Effector CD8-positive, alpha-beta T cell (primary cell): ENCODE measurements around the gene CD48.
A peak's percentile ranks its signal among the peaks of the same experiment; 100 is the strongest.
"Not testable (repeated sequence)": the region's sequence is repeated elsewhere in the genome, so short reads cannot be mapped to it uniquely, and the experiment has no call there.

Source experiments
- DNase-seq: peaks from one replicate; lab custom pipeline; 2025; lab: John Stamatoyannopoulos, UW

CD48 gene

DNA sequence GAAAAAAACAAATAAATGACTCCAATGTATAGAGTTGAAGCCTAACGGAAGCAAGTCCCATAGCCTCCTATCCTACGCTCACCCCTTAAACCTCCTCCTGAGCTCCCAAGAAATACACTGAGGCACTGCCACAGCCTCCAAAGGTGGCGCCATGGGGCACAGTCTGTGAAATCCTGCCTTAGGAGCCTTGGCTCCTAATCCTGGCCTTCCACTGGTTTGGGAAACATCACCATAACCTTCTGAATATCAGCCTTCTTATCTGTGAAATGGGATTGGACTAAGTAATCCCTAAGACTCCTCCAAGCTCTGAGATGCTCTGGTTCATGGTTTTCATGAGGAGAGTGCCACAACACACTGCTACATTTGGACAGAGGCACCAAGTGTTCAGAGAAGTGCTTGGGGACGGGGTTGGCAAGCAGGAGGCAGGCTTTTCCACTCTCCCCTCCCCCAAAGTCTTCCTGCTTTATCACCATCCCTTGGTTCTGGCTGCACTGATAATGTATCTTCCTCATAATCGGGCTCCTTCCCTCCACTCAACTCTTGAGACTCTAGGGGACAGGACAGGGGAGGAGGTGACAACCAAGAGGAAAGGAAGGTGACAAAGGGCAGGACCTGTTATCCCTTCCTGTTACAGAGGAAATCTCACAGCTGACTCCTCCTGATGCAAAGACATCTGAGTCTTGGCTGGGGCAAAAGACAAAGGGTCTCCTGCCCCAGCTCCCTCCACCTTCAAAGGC, 30.2 kb upstream of the CD48 start:
- no peak for DNase-seq

DNA sequence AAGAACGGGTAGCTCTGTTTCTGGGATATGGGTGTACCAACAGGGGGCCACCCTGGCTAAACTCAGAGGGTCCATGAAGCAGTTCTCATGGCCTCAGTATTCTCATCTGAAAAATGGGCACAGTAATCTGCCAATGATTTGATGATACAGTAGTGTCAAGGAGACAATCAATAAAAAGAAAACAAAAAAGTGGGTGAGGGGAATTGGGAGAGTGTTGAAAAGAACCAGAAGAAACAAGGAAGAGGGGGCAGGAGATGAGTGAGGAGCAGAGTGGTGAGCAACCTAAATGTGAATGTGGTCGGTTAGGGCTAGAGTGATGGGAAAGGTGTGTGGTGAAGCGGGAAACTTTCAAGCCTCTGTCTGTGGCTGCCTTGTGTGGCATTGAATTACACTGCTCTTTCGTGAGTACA, 29.5 kb upstream of the CD48 start:
- no peak for DNase-seq

DNA sequence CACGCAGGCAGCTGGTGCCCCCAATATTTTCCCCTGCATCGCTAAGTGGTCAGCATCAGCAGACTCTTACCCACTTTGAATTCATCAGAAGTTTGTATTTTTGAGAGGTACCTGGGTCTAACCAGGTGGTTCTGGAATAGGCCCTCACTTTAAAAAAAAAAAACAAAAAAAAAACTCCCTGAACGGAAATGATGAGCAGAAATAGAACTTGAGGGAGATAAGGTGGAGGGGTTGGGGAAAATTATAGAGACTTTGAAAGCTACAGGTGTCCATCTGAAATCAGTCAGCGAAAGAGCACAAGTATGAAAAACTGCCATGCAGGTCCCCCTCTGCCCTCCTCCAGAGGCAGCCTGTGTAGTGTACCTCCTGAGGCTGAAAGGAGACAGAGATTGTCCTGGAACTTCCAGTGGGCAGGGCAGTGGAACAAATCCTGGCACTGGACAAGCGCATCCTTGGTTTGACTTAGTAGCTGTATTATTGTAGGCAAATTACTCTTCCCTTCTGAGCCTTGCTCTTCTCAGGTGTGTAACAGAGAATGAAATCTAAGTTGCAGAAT, 28.6 kb upstream of the CD48 start:
- DNase-seq, result no peak

GRCh38 chr1:160739098-160739511, 27.5 kb upstream of the CD48 start, which contains the start of gene SLAMF7:
Gene SLAMF7, plus strand, starts transcription at chr1:160739247. Its CDS starts 55 bp downstream, at chr1:160739302.
- no peak for DNase-seq

DNA sequence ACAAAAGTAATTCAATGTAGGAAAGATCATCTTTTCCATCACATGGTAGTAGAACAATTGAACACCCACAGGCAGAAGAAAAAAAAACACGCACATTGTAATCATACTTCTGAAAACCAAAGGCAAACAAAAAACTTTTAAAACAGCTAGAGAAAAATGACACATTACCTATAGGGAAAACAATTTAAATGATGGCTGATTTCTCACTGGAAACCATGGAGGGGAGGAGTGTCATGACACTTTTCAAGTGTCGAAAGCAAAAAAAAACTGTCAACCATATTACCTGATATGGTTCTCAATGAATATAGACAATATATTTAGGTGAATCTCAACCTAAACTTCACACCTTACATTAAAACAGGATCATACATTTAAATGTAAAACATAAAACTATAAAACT, 26.6 kb upstream of the CD48 start:
- no peak for DNase-seq

GRCh38 chr1:160734301-160734700, 22.7 kb upstream of the CD48 start:
- no peak for DNase-seq

- DNase-seq, result no peak
Measured at GRCh38 chr1:160733898-160734297, 22.3 kb upstream of the CD48 start.

DNA sequence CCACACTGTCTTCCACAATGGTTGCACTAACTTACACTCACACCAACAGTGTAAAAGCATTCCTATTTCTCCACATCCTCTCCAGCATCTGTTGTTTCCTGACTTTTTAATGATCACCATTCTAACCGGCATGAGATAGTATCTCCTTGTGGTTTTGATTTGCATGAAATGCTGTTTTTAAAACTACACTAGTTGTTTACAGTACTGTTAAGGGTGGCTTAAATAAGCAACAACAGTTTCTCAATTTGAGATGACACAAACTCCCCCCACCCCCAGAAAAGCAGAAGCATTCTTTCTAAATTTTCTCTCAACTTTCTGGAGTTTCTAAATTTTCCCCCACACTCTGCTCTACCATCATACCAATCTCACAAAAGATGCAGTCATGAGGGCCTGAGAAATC, 20.4 kb upstream of the CD48 start:
- DNase-seq, result no peak

GRCh38 chr1:160731564-160731963, 19.9 kb upstream of the CD48 start:
- not testable (repeated sequence) for DNase-seq

- DNase-seq, result no peak
Measured at GRCh38 chr1:160727316-160727640, 15.7 kb upstream of the CD48 start.

- DNase-seq, result peak; percentile 41
Measured at GRCh38 chr1:160726498-160727315, 15.1 kb upstream of the CD48 start.

- DNase-seq, result no peak
Measured at GRCh38 chr1:160726114-160726497, 14.5 kb upstream of the CD48 start.

DNA sequence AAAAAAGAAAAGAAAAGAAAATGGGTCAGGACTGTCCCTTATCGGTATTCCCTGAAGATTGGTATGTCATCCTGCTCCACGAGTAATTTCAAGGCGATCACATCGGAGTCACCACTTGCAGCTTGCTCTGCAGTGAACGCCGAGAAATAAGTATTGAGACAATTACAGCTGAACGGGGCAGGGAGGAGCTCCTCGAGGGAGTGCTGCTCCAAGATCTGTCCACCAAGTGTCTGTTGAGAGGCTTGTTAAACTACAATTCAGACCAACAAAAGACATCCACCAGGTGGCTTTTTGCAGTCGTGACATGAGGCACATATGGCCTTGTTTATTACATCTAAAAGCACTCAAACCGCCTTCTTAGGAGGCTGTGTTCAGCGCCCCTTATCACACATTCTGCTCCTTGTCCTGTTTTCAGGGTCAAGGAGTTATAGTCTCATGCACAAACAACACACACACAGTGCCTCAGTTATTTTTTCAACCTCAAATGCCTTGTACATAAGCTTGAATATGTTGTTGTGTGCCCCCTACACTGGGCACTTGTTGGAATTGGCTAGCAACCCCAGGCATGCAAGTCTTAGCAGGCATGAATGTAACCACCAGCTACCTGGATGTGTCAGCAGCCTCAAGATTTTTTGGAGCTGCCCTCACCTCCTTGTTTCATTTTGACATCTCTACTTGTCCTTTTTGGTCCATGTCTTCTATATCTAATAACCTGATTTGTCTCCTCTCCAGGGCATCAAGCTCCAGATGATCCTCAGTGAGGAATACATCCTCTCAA, 13.0 kb upstream of the CD48 start:
- DNase-seq, result no peak

- no peak for DNase-seq
Measured at GRCh38 chr1:160723332-160723731, 11.7 kb upstream of the CD48 start.

DNA sequence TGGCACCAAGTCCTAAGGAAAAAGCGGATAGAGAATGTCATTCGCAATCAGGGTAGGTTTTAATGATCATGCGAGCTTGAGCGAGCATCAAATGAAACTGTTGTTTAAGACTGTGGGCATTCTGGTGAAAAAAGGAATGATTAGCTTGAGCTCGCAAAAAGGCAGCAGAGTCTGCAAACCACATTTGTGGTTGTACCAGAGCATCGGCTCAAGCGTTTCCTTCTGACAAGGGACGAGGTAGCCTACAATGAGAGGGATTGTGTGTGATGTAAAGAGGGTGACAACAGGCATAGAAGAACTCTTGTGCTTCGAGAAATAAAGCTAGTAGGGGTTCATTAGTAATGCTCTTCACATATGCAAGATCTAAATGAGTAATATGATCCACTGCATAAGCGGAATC, 11.1 kb upstream of the CD48 start:
- DNase-seq, result no peak

DNA sequence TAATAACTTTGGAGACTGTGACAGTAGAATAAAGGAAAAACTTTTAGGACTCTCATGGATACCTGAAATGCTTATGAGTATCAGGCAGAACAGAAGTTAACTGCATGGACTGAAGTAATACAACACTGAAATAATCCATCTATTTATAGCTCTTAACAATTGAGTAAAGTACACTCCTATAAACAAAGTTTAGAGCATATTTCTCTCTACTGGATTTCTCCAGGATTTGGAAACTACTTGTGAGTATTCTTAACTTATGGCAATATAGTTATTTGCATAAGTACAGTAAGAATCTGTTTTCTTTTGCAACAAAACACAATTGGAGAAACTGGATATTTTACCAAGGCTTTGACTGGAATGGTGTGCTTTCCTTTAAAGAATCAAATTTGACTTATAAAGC, 9.9 kb upstream of the CD48 start:
- no peak for DNase-seq

DNA sequence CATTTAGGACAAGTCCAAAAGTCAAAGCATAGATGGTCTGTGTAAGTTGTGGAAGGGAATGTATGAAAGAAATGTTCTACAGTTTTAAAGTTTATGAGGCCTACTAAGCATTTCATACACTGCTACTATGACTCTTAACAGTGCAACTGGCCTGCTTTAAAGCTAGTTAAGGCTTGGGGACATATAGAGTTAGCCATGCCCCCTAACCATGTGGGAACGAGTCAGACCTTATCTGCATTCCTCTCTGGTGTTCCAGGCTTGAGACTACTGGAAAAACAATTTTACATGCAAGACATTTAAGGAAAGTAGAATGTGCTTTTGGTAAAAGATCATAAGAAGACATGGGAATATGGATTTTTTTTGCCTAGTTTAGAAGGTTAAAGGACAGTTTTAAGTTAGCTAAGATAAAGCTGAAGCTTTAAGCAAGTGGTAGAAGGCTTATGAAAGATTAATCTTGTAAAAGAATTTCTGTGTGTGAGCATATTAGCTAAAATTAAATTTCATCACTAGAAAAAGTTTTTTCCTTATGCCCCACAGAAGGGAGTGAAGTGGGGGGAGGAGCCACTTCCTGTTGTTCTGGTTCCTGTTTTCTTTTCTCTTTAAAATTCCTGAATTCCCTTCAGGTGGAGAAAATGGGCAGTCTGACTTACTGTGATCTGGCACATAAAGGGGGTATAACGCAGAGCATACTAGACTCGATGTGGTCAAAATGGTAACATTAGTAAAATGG, 8.9 kb upstream of the CD48 start:
- no peak for DNase-seq

DNA sequence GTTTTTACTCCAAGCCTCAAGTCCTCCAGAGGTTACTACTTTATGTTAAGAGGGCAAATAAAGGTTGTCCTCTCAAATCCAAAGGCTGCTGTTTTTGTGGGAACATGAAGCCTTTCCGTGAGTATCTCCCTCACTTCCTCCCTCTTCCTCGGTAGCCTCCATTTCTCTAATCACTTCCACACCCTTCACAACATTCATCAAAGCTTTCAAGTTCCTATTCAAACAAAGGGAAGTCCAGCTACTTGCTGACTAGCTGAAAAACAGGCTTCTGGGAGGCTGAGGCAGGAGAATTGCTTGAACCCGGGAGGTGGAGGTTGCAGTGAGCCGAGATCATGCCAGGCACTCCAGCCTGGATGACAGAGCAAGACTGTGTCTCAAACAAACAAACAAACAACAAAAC, 6.6 kb upstream of the CD48 start:
- no peak for DNase-seq

- DNase-seq, result no peak
Measured at GRCh38 chr1:160717306-160717705, 5.7 kb upstream of the CD48 start.

GRCh38 chr1:160716013-160716412, 4.4 kb upstream of the CD48 start:
- no peak for DNase-seq

DNA sequence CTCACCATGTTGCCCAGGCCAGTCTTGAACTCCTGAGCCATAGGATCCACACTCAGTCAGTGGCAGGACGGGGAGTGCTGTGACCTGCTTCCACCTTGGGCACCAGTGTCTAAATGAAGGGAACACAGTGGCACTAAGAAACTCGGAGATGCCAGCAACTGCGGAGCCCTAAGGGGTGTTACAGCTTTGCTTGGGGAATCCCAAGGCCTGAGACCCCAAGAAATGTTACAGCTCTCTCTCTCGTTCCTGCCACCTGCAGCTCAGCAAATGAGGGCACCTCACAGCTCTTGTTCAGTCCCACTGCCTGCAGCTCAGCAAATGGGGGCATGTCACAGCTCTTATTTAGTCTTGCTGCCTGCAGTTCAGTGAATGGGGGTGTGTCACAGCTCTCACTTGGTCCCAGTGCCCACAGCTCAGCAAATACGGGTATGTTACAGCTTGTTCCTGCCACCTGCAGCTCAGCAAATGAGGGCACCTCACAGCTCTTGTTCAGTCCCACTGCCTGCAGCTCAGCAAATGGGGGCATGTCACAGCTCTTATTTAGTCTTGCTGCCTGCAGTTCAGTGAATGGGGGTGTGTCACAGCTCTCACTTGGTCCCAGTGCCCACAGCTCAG, 2.5 kb upstream of the CD48 start:
- not testable (repeated sequence) for DNase-seq
